ENCODE results near the gene SKOR1. TPM values are rescaled to one million over a fixed set of nuclear protein-coding genes. Genes with fewer than 3 reads are reported as not detected.

The SKOR1 gene
- total RNA-seq, 2 donors from 2014 or later: 0.12 TPM; not detected in 1

- peaks cover 78 to 99% of the 10 kb centered on the region in 2 donors for H3K27me3 ChIP-seq
- H3K4me1 ChIP-seq: peaks cover 0 to 79% of the 10 kb centered on the region in 2 donors
- H3K9me3 ChIP-seq: no peaks in the 10 kb centered on the region
- no peak for TF ChIP-seq CTCF (IDR thresholded peaks at IDR 0.05)
- no peak for DNase-seq (ENCODE audit: low spot score)
- H3K36me3 ChIP-seq: no peaks in the 10 kb centered on the region
- H3K4me3 ChIP-seq: peak overlapping the region in 1 of 2 donors; percentile 16
- H3K27ac ChIP-seq: no peak overlapping the region
Observed at GRCh38 chr15:67825881-67826716, 790 bp downstream of the SKOR1 start.

GRCh38 chr15:67826717-67827561, 1.6 kb downstream of the SKOR1 start:
- DNase-seq (ENCODE audit: low spot score): no peak
- Histone ChIP-seq H3K4me3 (peak overlapping the region in 1 of 2 donors; percentile 25), H3K9me3 (no peaks in the 10 kb centered on the region), H3K36me3 (no peaks in the 10 kb centered on the region), H3K4me1 (peaks cover 0 to 75% of the 10 kb centered on the region in 2 donors), H3K27ac (no peak overlapping the region), H3K27me3 (peaks cover 78 to 99% of the 10 kb centered on the region in 2 donors)
- TF ChIP-seq CTCF (IDR thresholded peaks at IDR 0.05): no peak

- no peak overlapping the region for H3K27ac ChIP-seq
- H3K9me3 ChIP-seq: no peaks in the 10 kb centered on the region
- DNase-seq (ENCODE audit: low spot score): no peak
- H3K36me3 ChIP-seq: no peaks in the 10 kb centered on the region
- TF ChIP-seq CTCF (IDR thresholded peaks at IDR 0.05): no peak
- H3K4me1 ChIP-seq: peaks cover 0 to 77% of the 10 kb centered on the region in 2 donors
- H3K27me3 ChIP-seq: peaks cover 78 to 98% of the 10 kb centered on the region in 2 donors
- peak overlapping the region in 1 of 2 donors; percentile 25 for H3K4me3 ChIP-seq
Observed at GRCh38 chr15:67827562-67828277, 2.4 kb downstream of the SKOR1 start.

GRCh38 chr15:67828278-67828968, 3.1 kb downstream of the SKOR1 start:
- Histone ChIP-seq H3K36me3 (no peaks in the 10 kb centered on the region), H3K27me3 (peaks cover 83 to 93% of the 10 kb centered on the region in 2 donors), H3K4me3 (peak overlapping the region in 1 of 2 donors; percentile 25), H3K27ac (no peak overlapping the region), H3K4me1 (peaks cover 0 to 77% of the 10 kb centered on the region in 2 donors), H3K9me3 (no peaks in the 10 kb centered on the region)
- TF ChIP-seq CTCF (IDR thresholded peaks at IDR 0.05): no peak
- no peak for DNase-seq (ENCODE audit: low spot score)

Data from right atrium auricular region (tissue), 2 donors.